HG03095 (cell line): ENCODE measurements around the gene CCDC77.

Experiments
- ATAC-seq: cut with Tn5 transposase; IDR thresholded peaks from one replicate; pipeline ENCODE4 v1.9.1; 2021; ENCODE audit warnings: moderate library complexity; ENCODE audit not compliant: unreplicated experiment

Gene CCDC77

GRCh38 chr12:479161-479560 is 77.7 kb downstream of the CCDC77 start:
- ATAC-seq = no peak

DNA sequence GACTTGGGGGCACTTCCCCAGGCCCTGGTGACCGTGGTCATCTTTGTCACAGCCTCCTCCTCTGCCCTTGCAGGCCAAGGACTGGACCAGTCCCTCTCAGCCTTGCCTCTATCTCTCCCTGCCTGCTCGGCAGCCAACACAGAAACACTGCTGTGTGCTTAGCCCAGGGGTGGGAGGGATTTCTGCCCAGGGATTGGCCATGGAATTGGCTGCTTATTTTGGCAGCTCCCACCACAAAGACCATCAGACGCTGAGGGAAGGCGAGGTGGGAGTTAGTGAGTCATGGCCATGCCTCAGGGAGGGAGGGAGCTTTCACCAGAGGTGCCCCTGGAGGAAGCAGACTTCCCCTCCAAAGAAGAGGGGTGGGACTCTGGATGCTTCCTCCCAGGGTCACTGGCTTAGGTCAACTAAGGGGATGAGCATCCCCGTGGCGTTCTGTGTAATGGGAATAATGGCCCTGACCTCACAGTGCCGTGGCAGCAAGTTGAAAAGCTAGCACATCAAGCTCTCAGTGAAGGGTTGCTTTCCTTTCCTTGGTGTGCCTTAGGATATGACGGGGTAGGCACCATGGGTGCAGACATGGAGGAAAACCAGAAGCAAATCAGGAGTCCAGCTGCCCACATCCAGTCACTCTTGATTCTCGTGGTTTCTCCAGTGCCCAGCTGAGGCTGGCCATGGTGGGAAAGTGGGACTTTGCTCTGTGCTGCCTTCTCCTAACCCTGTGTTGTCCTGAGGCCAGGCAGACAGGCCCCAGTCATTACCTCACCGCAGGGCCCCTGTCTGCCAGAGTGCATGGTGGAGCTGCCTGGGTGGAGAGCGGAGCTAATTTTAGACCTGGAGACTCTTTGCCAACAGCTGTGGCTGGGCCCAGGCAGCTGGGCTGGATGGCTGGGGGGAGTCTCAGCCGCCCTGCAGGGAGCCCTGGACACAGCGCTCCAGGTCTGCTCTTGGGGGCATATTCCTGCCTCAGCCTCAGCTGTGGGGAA is 79.7 kb downstream of the CCDC77 start:
- ATAC-seq = no peak

- ATAC-seq = no peak
Measured at GRCh38 chr12:482061-482460, 80.6 kb downstream of the CCDC77 start.

GRCh38 chr12:484096-484495 is 82.7 kb downstream of the CCDC77 start:
- no peak for ATAC-seq

DNA sequence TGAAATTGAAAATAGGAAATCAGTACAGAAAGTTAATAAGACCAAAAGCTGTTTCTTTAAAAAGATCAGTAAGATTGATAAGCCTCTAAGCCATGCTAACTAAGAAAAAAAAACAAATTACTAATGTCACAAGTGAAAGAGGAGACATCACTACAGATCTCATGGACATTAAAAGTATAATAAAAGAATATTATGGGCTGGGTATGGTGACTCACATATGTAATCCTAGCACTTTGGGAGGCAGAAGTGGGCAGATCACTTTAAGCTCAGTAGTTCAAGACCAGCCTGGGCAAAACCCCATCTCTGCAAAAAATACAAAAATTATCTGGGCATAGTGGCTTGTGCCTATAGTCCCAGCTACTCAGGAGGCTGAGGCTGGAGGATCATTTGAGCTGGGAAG is 88.8 kb downstream of the CCDC77 start:
- ATAC-seq = no peak
